Liver (tissue), 9 donors: ENCODE measurements around the gene COPZ2. TPM values are rescaled to one million over a fixed set of nuclear protein-coding genes. Genes with fewer than 3 reads are reported as not detected.
"Not testable (repeated sequence)": the region's sequence is repeated elsewhere in the genome, so short reads cannot be mapped to it uniquely, and the experiment has no call there.

Source experiments
- DNase-seq: peaks from one replicate; pipeline ENCODE4 v3.0.0-alpha.2; 2017; ENCODE audit warnings: low spot score
- H3K27ac ChIP-seq, 2 donors: one replicate each; pipeline ENCODE4 v1.7.0; 2013; ENCODE audit warnings: inconsistent platforms in 2 of 2, low read length in 2 of 2, control low read depth in 1 of 2, low read depth in 1 of 2, mild to moderate bottlenecking in 1 of 2
- H3K27me3 ChIP-seq, 4 donors: one replicate each; pipeline versions ENCODE4 v1.6.1 to v1.7.0; 2013; ENCODE audit warnings: low read length in 3 of 4, inconsistent platforms in 1 of 4, mild to moderate bottlenecking in 1 of 4, moderate library complexity in 1 of 4; ENCODE audit not compliant: control insufficient read depth in 4 of 4, insufficient read depth in 4 of 4
- H3K36me3 ChIP-seq, 4 donors: one replicate each; pipeline versions ENCODE4 v1.6.1 to v1.7.0; 2013; ENCODE audit warnings: low read length in 3 of 4, mild to moderate bottlenecking in 3 of 4, low read depth in 1 of 4, moderate library complexity in 1 of 4; ENCODE audit not compliant: control insufficient read depth in 4 of 4, insufficient read depth in 3 of 4
- H3K4me1 ChIP-seq, 4 donors: one replicate each; pipeline versions ENCODE4 v1.6.1 to v1.7.0; 2013; ENCODE audit warnings: low read length in 3 of 4, mild to moderate bottlenecking in 3 of 4, moderate library complexity in 1 of 4; ENCODE audit not compliant: control insufficient read depth in 4 of 4, insufficient read depth in 4 of 4
- H3K4me3 ChIP-seq, 3 donors: one replicate each; pipeline versions ENCODE4 v1.6.1 to v1.7.0; 2013; ENCODE audit warnings: low read length in 3 of 3, control low read depth in 1 of 3, low read depth in 1 of 3, mild to moderate bottlenecking in 1 of 3
- H3K9ac ChIP-seq, 2 donors: one replicate each; pipeline ENCODE4 v1.7.0; 2013; ENCODE audit warnings: low read length in 2 of 2, mild to moderate bottlenecking in 2 of 2, moderate library complexity in 2 of 2, control low read depth in 1 of 2, low read depth in 1 of 2
- H3K9me3 ChIP-seq, 4 donors: one replicate each; pipeline versions ENCODE4 v1.6.1 to v1.7.0; 2013; ENCODE audit warnings: low read length in 3 of 4; ENCODE audit not compliant: control insufficient read depth in 4 of 4
- EGR1 ChIP-seq, 2 donors: IDR thresholded peaks; 2 replicates each; pipeline ENCODE4 v1.6.1; 2016 to 2018; ENCODE audit warnings: antibody characterized with exemption in 2 of 2, low read depth in 2 of 2
- FOXA1 ChIP-seq: IDR thresholded peaks from 2 replicates; pipeline ENCODE4 v1.6.1; 2016; ENCODE audit warnings: antibody characterized with exemption
- GABPA ChIP-seq, 2 donors: IDR thresholded peaks in 1 of 2; conservative IDR thresholded peaks in 1 of 2; 2 replicates each; pipeline ENCODE4 v1.6.1; 2016; ENCODE audit warnings: antibody characterized with exemption in 2 of 2, mild to moderate bottlenecking in 1 of 2, moderate library complexity in 1 of 2
- HNF4A ChIP-seq, 2 donors: conservative IDR thresholded peaks; 2 replicates each; pipeline ENCODE4 v1.6.1; 2016; ENCODE audit warnings: antibody characterized with exemption in 2 of 2, mild to moderate bottlenecking in 2 of 2
- HNF4G ChIP-seq: IDR thresholded peaks from 2 replicates; pipeline ENCODE4 v1.6.1; 2016; ENCODE audit warnings: antibody characterized with exemption
- JUND ChIP-seq, 2 donors: IDR thresholded peaks; 2 replicates each; pipeline ENCODE4 v1.6.1; 2016; ENCODE audit warnings: antibody characterized with exemption in 2 of 2
- NR2F2 ChIP-seq: IDR thresholded peaks from 2 replicates; pipeline ENCODE4 v1.6.1; 2016; ENCODE audit warnings: antibody characterized with exemption
- RAD21 ChIP-seq, 2 donors: IDR thresholded peaks; 2 replicates each; pipeline ENCODE4 v1.6.1; 2016; ENCODE audit warnings: antibody characterized with exemption in 2 of 2, mild to moderate bottlenecking in 2 of 2
- RXRA ChIP-seq, 2 donors: IDR thresholded peaks; 2 replicates each; pipeline ENCODE4 v1.6.1; 2017 to 2018; ENCODE audit warnings: antibody characterized with exemption in 2 of 2, mild to moderate bottlenecking in 1 of 2
- TAF1 ChIP-seq: conservative IDR thresholded peaks from 2 replicates; pipeline ENCODE4 v1.6.1; 2016; ENCODE audit warnings: antibody characterized with exemption, mild to moderate bottlenecking
- YY1 ChIP-seq: IDR thresholded peaks from 2 replicates; pipeline ENCODE4 v1.6.1; 2016; ENCODE audit warnings: antibody characterized with exemption, mild to moderate bottlenecking
- WGBS: extraction: QIAGEN DNeasy Blood & Tissue Kit; methylation state at CpG from one replicate; pipeline ENCODE4 v1.1.7; 2013; 5-methylcytosine and 5-hydroxymethylcytosine counted together
- polyA plus RNA-seq, 2 donors: library from polyadenylated mRNA; stranded (reverse) in 1 of 2; unstranded in 1 of 2; fragments of 200-250 nt in 1 of 2; fragments of >200 nt in 1 of 2; fragmentation: Nextera tagmentation in 1 of 2; extraction: Ambion mirVana in 1 of 2; gene quantifications; one replicate each; pipeline versions ENCODE4 v1.2.1 to v1.2.3, GENCODE V29; 2013 to 2015
- total RNA-seq, 2 donors: library from RNA; depleted of rRNA; stranded (reverse); fragments of >200 nt; gene quantifications; one replicate each; pipeline ENCODE4 v1.2.3, GENCODE V29; 2014
- TF ChIP-seq, protein P1 (sequence below): IDR thresholded peaks from 2 replicates; pipeline ENCODE4 v1.6.1; 2016; ENCODE audit warnings: antibody characterized with exemption, mild to moderate bottlenecking
- TF ChIP-seq, protein P2 (sequence below): fragments of 150-350 bp; IDR thresholded peaks from 2 replicates; pipeline ENCODE4 v1.5.1; 2017; ENCODE audit warnings: improper control_type of control experiment, low read depth, low read length; ENCODE audit not compliant: missing input control
- TF ChIP-seq, protein P3 (sequence below): IDR thresholded peaks from 2 replicates; pipeline ENCODE4 v1.6.1; 2016; ENCODE audit warnings: antibody characterized with exemption
- donor health status: healthy.
- donor health status: healthy.
- donor health status: healthy.
- donor health status: healthy.
- donor health status: healthy.

Gene COPZ2
- total and polyA plus RNA-seq, 4 donors: 2.6 to 38.1 (median 17.8) TPM

GRCh38 chr17:47989159-47989558 is 48.4 kb downstream of the COPZ2 start:
- Histone ChIP-seq H3K4me3 (no peak overlapping the region), H3K9me3 (no peaks in the 10 kb centered on the region), H3K4me1 (no peaks in the 10 kb centered on the region), H3K36me3 (peaks cover 0 to 4% (median 1%) of the 10 kb centered on the region in 4 donors), H3K27ac (no peak overlapping the region), H3K27me3 (no peaks in the 10 kb centered on the region), H3K9ac (no peak overlapping the region)
- 74% methylated on average over 10 of the region's 10 CpGs for WGBS
- TF ChIP-seq HNF4G: no peak
- TF ChIP-seq TAF1: no peak
- TF ChIP-seq NR2F2: no peak
- TF ChIP-seq, protein P1, sequence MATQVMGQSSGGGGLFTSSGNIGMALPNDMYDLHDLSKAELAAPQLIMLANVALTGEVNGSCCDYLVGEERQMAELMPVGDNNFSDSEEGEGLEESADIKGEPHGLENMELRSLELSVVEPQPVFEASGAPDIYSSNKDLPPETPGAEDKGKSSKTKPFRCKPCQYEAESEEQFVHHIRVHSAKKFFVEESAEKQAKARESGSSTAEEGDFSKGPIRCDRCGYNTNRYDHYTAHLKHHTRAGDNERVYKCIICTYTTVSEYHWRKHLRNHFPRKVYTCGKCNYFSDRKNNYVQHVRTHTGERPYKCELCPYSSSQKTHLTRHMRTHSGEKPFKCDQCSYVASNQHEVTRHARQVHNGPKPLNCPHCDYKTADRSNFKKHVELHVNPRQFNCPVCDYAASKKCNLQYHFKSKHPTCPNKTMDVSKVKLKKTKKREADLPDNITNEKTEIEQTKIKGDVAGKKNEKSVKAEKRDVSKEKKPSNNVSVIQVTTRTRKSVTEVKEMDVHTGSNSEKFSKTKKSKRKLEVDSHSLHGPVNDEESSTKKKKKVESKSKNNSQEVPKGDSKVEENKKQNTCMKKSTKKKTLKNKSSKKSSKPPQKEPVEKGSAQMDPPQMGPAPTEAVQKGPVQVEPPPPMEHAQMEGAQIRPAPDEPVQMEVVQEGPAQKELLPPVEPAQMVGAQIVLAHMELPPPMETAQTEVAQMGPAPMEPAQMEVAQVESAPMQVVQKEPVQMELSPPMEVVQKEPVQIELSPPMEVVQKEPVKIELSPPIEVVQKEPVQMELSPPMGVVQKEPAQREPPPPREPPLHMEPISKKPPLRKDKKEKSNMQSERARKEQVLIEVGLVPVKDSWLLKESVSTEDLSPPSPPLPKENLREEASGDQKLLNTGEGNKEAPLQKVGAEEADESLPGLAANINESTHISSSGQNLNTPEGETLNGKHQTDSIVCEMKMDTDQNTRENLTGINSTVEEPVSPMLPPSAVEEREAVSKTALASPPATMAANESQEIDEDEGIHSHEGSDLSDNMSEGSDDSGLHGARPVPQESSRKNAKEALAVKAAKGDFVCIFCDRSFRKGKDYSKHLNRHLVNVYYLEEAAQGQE: no peak
- no peak for TF ChIP-seq HNF4A (conservative IDR thresholded peaks at IDR 0.05)
- TF ChIP-seq YY1: no peak
- TF ChIP-seq, protein P2, sequence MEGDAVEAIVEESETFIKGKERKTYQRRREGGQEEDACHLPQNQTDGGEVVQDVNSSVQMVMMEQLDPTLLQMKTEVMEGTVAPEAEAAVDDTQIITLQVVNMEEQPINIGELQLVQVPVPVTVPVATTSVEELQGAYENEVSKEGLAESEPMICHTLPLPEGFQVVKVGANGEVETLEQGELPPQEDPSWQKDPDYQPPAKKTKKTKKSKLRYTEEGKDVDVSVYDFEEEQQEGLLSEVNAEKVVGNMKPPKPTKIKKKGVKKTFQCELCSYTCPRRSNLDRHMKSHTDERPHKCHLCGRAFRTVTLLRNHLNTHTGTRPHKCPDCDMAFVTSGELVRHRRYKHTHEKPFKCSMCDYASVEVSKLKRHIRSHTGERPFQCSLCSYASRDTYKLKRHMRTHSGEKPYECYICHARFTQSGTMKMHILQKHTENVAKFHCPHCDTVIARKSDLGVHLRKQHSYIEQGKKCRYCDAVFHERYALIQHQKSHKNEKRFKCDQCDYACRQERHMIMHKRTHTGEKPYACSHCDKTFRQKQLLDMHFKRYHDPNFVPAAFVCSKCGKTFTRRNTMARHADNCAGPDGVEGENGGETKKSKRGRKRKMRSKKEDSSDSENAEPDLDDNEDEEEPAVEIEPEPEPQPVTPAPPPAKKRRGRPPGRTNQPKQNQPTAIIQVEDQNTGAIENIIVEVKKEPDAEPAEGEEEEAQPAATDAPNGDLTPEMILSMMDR: no peak
- TF ChIP-seq RAD21 (IDR thresholded peaks at IDR 0.05): no peak
- no peak for TF ChIP-seq EGR1 (IDR thresholded peaks at IDR 0.05; ENCODE audit: low read depth in 2 of 2)
- no peak for TF ChIP-seq FOXA1
- no peak for TF ChIP-seq JUND (IDR thresholded peaks at IDR 0.05)
- no peak for TF ChIP-seq RXRA (IDR thresholded peaks at IDR 0.05)
- no peak for TF ChIP-seq GABPA (IDR thresholded peaks at IDR 0.05 in 1 of 2, conservative IDR thresholded peaks at IDR 0.05 in 1 of 2)
- DNase-seq: no peak

DNA sequence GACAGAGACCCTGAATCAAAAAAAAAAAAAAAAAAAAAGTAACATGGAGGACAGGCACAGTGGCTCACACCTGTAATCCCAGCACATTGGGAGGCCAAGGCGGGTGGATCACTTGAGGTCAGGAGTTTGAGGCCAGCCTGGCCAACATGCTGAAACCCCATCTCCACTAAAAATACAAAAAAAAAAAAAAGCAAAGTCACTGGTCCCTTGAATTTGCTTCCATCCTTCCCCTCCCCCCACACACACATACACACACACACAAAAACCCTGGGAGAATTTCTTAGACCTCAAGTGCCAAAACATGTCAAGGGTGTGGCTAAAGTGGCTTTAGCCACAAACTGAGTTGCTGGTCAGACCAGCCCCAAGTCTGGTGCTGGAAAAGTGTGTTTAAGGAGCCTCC is 49.2 kb downstream of the COPZ2 start:
- 100% methylated on average over 1 of the region's 1 CpG for WGBS
- not testable (repeated sequence) for H3K4me1 ChIP-seq, H3K36me3 ChIP-seq, DNase-seq, H3K27ac ChIP-seq, H3K4me3 ChIP-seq, H3K27me3 ChIP-seq, H3K9ac ChIP-seq, H3K9me3 ChIP-seq

- peaks cover 0 to 5% (median 1%) of the 10 kb centered on the region in 4 donors for H3K4me1 ChIP-seq
- no peak overlapping the region for H3K27ac ChIP-seq
- no peak for DNase-seq
- WGBS: 55% methylated on average over 17 of the region's 17 CpGs
- H3K4me3 ChIP-seq: no peak overlapping the region
- H3K27me3 ChIP-seq: no peaks in the 10 kb centered on the region
- H3K9me3 ChIP-seq: no peaks in the 10 kb centered on the region
- H3K9ac ChIP-seq: no peak overlapping the region
- H3K36me3 ChIP-seq: peaks cover 3 to 21% (median 10%) of the 10 kb centered on the region in 4 donors
- TF ChIP-seq NR2F2 (no peak), RXRA (IDR thresholded peaks at IDR 0.05) (no peak), FOXA1 (no peak), RAD21 (IDR thresholded peaks at IDR 0.05) (no peak), EGR1 (IDR thresholded peaks at IDR 0.05; ENCODE audit: low read depth in 2 of 2) (no peak)
- TF ChIP-seq, protein P3, sequence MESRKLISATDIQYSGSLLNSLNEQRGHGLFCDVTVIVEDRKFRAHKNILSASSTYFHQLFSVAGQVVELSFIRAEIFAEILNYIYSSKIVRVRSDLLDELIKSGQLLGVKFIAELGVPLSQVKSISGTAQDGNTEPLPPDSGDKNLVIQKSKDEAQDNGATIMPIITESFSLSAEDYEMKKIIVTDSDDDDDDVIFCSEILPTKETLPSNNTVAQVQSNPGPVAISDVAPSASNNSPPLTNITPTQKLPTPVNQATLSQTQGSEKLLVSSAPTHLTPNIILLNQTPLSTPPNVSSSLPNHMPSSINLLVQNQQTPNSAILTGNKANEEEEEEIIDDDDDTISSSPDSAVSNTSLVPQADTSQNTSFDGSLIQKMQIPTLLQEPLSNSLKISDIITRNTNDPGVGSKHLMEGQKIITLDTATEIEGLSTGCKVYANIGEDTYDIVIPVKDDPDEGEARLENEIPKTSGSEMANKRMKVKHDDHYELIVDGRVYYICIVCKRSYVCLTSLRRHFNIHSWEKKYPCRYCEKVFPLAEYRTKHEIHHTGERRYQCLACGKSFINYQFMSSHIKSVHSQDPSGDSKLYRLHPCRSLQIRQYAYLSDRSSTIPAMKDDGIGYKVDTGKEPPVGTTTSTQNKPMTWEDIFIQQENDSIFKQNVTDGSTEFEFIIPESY: no peak
- TF ChIP-seq, protein P2: no peak
These were observed 50.3 kb downstream of the COPZ2 start for GRCh38 chr17:47987240-47987835.
